A549 (cell line): ENCODE measurements around the gene ULBP1. TPM values are rescaled to one million over a fixed set of nuclear protein-coding genes. Genes with fewer than 3 reads are reported as not detected.

Experiments used
- ATAC-seq, 2 experiments: fragments of 200-7000 bp in 1 of 2; fragments of >200 bp in 1 of 2; cut with Nextera tagmentation in 1 of 2; cut with Tn5 transposase in 1 of 2; 3 replicates each; pipeline versions ENCODE4 v1.8.0 to v1.9.1; 2018 to 2020; ENCODE audit warnings: mild to moderate bottlenecking in 1 of 2, moderate library complexity in 1 of 2
- CTCF ChIA-PET: fragments of 300-600 bp; sonication (Branson Sonifier 250); formaldehyde crosslinking; extraction: SDS; loops from one replicate; lab custom pipeline; 2021; ENCODE audit warnings: antibody characterized with exemption, inconsistent platforms; lab: Yijun Ruan, JAX
- POLR2A ChIA-PET: fragments of 350-600 bp; formaldehyde crosslinking; extraction: SDS; loops from one replicate; lab custom pipeline; 2021; ENCODE audit warnings: antibody characterized with exemption, inconsistent platforms; lab: Yijun Ruan, JAX
- DNase-seq, 2 experiments: peaks; one replicate each; pipeline versions ENCODE4 v3.0.0 to v3.0.0-alpha.2; 2011 to 2016; ENCODE audit warnings: low read depth in 1 of 2, low spot score in 1 of 2
- FAIRE-seq: peaks from 2 replicates; lab custom pipeline; 2011; peaks lifted over from hg19 to GRCh38; lab: Jason Lieb, UNC
- H3K27ac ChIP-seq, 2 experiments: fragments of >200 bp; sonication (Bioruptor Twin); formaldehyde crosslinking; 3 replicates each; pipeline ENCODE4 v1.5.1; 2016 to 2017
- H3K4me1 ChIP-seq: fragments of >200 bp; sonication (Bioruptor Twin); formaldehyde crosslinking; 3 replicates; pipeline ENCODE4 v1.6.1; 2016
- H3K4me2 ChIP-seq: fragments of >200 bp; sonication (Bioruptor Twin); formaldehyde crosslinking; 3 replicates; pipeline ENCODE4 v1.6.1; 2016
- H3K4me3 ChIP-seq: fragments of >200 bp; sonication (Bioruptor Twin); formaldehyde crosslinking; 3 replicates; pipeline ENCODE4 v1.5.1; 2016
- H3K9me3 ChIP-seq: fragments of >200 bp; sonication (Bioruptor Twin); formaldehyde crosslinking; 3 replicates; pipeline ENCODE4 v1.6.1; 2016
- CBX8 ChIP-seq: fragments of 200-600 bp; sonication (generic); IDR thresholded peaks from 2 replicates; pipeline ENCODE4 v1.6.1; 2016
- CHD4 ChIP-seq: fragments of 200-600 bp; sonication (generic); IDR thresholded peaks from 2 replicates; pipeline ENCODE4 v1.6.1; 2016; ENCODE audit warnings: antibody characterized with exemption, mild to moderate bottlenecking, borderline replicate concordance
- EHF ChIP-seq: fragments of 250-450 bp; sonication (Bioruptor Pico); IDR thresholded peaks from 2 replicates; pipeline ENCODE4 v1.5.0; 2020; ENCODE audit warnings: mild to moderate bottlenecking
- FOSB ChIP-seq: fragments of 250-450 bp; sonication (Bioruptor Pico); IDR thresholded peaks from 2 replicates; pipeline ENCODE4 v1.5.0; 2020; ENCODE audit warnings: mild to moderate bottlenecking, moderate library complexity
- FOXS1 ChIP-seq: fragments of 250-450 bp; sonication (Bioruptor Pico); IDR thresholded peaks from 2 replicates; pipeline ENCODE4 v1.5.0; 2020; ENCODE audit warnings: mild to moderate bottlenecking, moderate library complexity
- HDAC2 ChIP-seq: fragments of 200-600 bp; sonication (generic); IDR thresholded peaks from 2 replicates; pipeline ENCODE4 v1.6.1; 2016
- HOXB13 ChIP-seq: fragments of 250-450 bp; sonication (Bioruptor Pico); IDR thresholded peaks from 2 replicates; pipeline ENCODE4 v1.5.0; 2020; ENCODE audit warnings: low read depth, mild to moderate bottlenecking, moderate library complexity
- HOXB5 ChIP-seq: fragments of 250-450 bp; sonication (Bioruptor Pico); IDR thresholded peaks from 2 replicates; pipeline ENCODE4 v1.5.0; 2020; ENCODE audit warnings: mild to moderate bottlenecking, moderate library complexity
- JUN ChIP-seq, 2 experiments: fragments of >200 bp; sonication (Bioruptor Twin); formaldehyde crosslinking; IDR thresholded peaks; 2 replicates in 1 of 2; 3 replicates in 1 of 2; pipeline ENCODE4 v1.6.1; 2016 to 2017
- JUNB ChIP-seq: fragments of >200 bp; sonication (Bioruptor Twin); formaldehyde crosslinking; IDR thresholded peaks from 2 replicates; pipeline ENCODE4 v1.6.1; 2016
- KDM5A ChIP-seq: fragments of 200-600 bp; sonication (generic); IDR thresholded peaks from 2 replicates; pipeline ENCODE4 v1.6.1; 2016; ENCODE audit warnings: antibody characterized with exemption, mild to moderate bottlenecking
- MAZ ChIP-seq: fragments of 150-350 bp; IDR thresholded peaks from 2 replicates; pipeline ENCODE4 v1.6.1; 2014; ENCODE audit warnings: antibody characterized with exemption, low read depth, low read length, borderline replicate concordance
- MYC ChIP-seq: IDR thresholded peaks from 2 replicates; pipeline ENCODE4 v1.6.1; 2012; ENCODE audit warnings: mild to moderate bottlenecking, inconsistent platforms, low read length, improper control_type of control experiment, borderline replicate concordance
- NPAS2 ChIP-seq: fragments of 250-450 bp; sonication (Bioruptor Pico); IDR thresholded peaks from 2 replicates; pipeline ENCODE4 v1.8.0; 2022; ENCODE audit warnings: mild to moderate bottlenecking, moderate library complexity, borderline replicate concordance
- NR3C1 ChIP-seq: fragments of >200 bp; sonication (Bioruptor Twin); formaldehyde crosslinking; IDR thresholded peaks from 3 replicates; pipeline ENCODE4 v1.6.1; 2017
- PHF8 ChIP-seq: fragments of 200-600 bp; sonication (generic); IDR thresholded peaks from 2 replicates; pipeline ENCODE4 v1.6.1; 2016; ENCODE audit warnings: low read depth, mild to moderate bottlenecking, antibody characterized with exemption, moderate library complexity, borderline replicate concordance
- RAD21 ChIP-seq, 2 experiments: fragments of >200 bp in 1 of 2; sonication (Bioruptor Twin) in 1 of 2; formaldehyde crosslinking in 1 of 2; IDR thresholded peaks in 1 of 2; conservative IDR thresholded peaks in 1 of 2; 2 replicates in 1 of 2; 3 replicates in 1 of 2; pipeline ENCODE4 v1.6.1; 2012 to 2018; ENCODE audit warnings: inconsistent platforms in 1 of 2
- RFX5 ChIP-seq: fragments of 450-650 bp; IDR thresholded peaks from 2 replicates; pipeline ENCODE4 v1.7.1; 2014; ENCODE audit warnings: antibody characterized with exemption, mild to moderate bottlenecking, moderate library complexity
- RNF2 ChIP-seq: fragments of 200-600 bp; sonication (generic); IDR thresholded peaks from 2 replicates; pipeline ENCODE4 v1.6.1; 2016; ENCODE audit warnings: low read depth, mild to moderate bottlenecking, antibody characterized with exemption, moderate library complexity, borderline replicate concordance
- TFCP2L1 ChIP-seq: fragments of 250-450 bp; sonication (Bioruptor Pico); IDR thresholded peaks from 2 replicates; pipeline ENCODE4 v1.5.0; 2021; ENCODE audit warnings: mild to moderate bottlenecking
- TP53 ChIP-seq: fragments of 250-450 bp; sonication (Bioruptor Pico); IDR thresholded peaks from 2 replicates; pipeline ENCODE4 v1.5.0; 2021; ENCODE audit warnings: mild to moderate bottlenecking, moderate library complexity
- ZC3H11A ChIP-seq: fragments of 450-650 bp; IDR thresholded peaks from 2 replicates; pipeline ENCODE4 v1.6.1; 2014; ENCODE audit warnings: antibody characterized with exemption, mild to moderate bottlenecking
- WGBS: methylation state at CpG from one replicate; pipeline ENCODE4 v1.1.6; 2017; ENCODE audit errors: missing lambda C conversion rate; 5-methylcytosine and 5-hydroxymethylcytosine counted together
- polyA plus RNA-seq, 4 experiments: library from polyadenylated mRNA; depleted of rRNA in 3 of 4; stranded (reverse); fragments of >200 nt; fragmentation: RNase III in 1 of 4; extraction: RNeasy Plus Mini Kit Qiagen cat#74134 plus additional on column Dnase treatment in 1 of 4; gene quantifications; 2 replicates in 3 of 4; 3 replicates in 1 of 4; pipeline ENCODE4 v1.2.3, GENCODE V29; 2011 to 2017
- TF ChIP-seq, protein P1 (sequence below): fragments of >200 bp; sonication (Bioruptor Twin); formaldehyde crosslinking; IDR thresholded peaks from 2 replicates; pipeline ENCODE4 v1.6.1; 2016
- TF ChIP-seq, protein P2 (sequence below): fragments of 200-600 bp; sonication (generic); IDR thresholded peaks from 2 replicates; pipeline ENCODE4 v1.6.1; 2016; ENCODE audit warnings: antibody characterized with exemption, mild to moderate bottlenecking, moderate library complexity
- TF ChIP-seq, protein P3 (sequence below): fragments of >200 bp; sonication (Bioruptor Twin); formaldehyde crosslinking; IDR thresholded peaks from 3 replicates; pipeline ENCODE4 v1.6.1; 2016
- TF ChIP-seq, protein P4 (sequence below): IDR thresholded peaks from 2 replicates; pipeline ENCODE4 v1.6.1; 2012
- TF ChIP-seq, protein P5 (sequence below): fragments of 250-450 bp; sonication (Bioruptor Pico); IDR thresholded peaks from 2 replicates; pipeline ENCODE4 v1.5.0; 2021; ENCODE audit warnings: mild to moderate bottlenecking, moderate library complexity, borderline replicate concordance
- TF ChIP-seq, protein P6 (sequence below): IDR thresholded peaks from 2 replicates; pipeline ENCODE4 v1.6.1; 2012; ENCODE audit warnings: low read depth, borderline replicate concordance

The ULBP1 gene
- polyA plus RNA-seq, 2 of the 4 experiments (the other 2 are of a cell fraction): 0.89 to 6.6 TPM

DNA sequence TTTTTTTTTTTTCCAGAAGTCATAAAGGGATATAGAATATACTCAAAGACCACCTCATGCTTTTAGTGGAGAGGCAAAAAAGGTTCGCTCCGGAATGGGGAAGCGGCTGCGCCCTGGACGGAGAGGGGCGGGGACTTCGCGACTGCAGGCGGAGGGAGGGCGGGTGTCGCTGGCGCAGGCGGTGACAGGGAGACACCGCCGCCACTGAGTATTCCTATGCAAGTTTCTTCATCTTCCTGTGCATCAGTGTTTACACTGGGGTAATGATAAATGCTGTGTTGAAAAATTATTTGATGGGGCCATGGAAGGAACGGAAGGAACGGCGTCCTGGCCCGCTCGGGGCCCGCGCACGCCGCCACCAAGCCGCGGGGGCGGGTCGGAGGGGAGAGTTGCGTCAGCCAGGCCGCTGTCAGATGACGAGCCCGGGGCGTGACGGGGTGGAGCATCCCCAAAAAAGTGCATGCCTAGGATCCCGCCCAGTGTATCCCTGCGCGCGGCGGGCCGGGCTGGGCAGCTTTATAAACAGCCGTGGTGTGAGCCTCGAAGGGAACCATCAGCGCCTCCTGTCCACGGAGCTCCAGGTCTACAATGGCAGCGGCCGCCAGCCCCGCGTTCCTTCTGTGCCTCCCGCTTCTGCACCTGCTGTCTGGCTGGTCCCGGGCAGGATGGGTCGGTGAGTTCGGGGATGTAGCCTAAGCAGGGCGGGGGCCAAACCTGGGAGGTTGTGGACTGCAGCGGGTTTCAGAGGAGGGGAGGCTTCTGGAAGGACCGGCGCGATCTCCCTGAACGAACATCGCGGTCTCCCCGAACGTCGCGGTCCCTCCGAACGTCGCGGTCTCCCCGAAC is at the start of gene ULBP1 (continued):
- TF ChIP-seq RAD21 (conservative IDR thresholded peaks at IDR 0.05 in 1 of 2, IDR thresholded peaks at IDR 0.05 in 1 of 2) (no peak), MAZ (no peak), NR3C1 (no peak), TFCP2L1 (CRISPR knock-in tag) (no peak), PHF8 (no peak), HDAC2 (no peak), KDM5A (no peak), JUNB (no peak), CBX8 (no peak), HOXB5 (CRISPR knock-in tag) (no peak), HOXB13 (CRISPR knock-in tag) (no peak)
- TF ChIP-seq, protein P1, sequence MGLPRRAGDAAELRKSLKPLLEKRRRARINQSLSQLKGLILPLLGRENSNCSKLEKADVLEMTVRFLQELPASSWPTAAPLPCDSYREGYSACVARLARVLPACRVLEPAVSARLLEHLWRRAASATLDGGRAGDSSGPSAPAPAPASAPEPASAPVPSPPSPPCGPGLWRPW: no peak
- TF ChIP-seq, protein P2, sequence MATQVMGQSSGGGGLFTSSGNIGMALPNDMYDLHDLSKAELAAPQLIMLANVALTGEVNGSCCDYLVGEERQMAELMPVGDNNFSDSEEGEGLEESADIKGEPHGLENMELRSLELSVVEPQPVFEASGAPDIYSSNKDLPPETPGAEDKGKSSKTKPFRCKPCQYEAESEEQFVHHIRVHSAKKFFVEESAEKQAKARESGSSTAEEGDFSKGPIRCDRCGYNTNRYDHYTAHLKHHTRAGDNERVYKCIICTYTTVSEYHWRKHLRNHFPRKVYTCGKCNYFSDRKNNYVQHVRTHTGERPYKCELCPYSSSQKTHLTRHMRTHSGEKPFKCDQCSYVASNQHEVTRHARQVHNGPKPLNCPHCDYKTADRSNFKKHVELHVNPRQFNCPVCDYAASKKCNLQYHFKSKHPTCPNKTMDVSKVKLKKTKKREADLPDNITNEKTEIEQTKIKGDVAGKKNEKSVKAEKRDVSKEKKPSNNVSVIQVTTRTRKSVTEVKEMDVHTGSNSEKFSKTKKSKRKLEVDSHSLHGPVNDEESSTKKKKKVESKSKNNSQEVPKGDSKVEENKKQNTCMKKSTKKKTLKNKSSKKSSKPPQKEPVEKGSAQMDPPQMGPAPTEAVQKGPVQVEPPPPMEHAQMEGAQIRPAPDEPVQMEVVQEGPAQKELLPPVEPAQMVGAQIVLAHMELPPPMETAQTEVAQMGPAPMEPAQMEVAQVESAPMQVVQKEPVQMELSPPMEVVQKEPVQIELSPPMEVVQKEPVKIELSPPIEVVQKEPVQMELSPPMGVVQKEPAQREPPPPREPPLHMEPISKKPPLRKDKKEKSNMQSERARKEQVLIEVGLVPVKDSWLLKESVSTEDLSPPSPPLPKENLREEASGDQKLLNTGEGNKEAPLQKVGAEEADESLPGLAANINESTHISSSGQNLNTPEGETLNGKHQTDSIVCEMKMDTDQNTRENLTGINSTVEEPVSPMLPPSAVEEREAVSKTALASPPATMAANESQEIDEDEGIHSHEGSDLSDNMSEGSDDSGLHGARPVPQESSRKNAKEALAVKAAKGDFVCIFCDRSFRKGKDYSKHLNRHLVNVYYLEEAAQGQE: no peak
- TF ChIP-seq, protein P3, sequence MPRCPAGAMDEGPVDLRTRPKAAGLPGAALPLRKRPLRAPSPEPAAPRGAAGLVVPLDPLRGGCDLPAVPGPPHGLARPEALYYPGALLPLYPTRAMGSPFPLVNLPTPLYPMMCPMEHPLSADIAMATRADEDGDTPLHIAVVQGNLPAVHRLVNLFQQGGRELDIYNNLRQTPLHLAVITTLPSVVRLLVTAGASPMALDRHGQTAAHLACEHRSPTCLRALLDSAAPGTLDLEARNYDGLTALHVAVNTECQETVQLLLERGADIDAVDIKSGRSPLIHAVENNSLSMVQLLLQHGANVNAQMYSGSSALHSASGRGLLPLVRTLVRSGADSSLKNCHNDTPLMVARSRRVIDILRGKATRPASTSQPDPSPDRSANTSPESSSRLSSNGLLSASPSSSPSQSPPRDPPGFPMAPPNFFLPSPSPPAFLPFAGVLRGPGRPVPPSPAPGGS: 0 out of 3 replicates have a peak, but pooled peaks have one; percentile 45
- TF ChIP-seq, protein P4, sequence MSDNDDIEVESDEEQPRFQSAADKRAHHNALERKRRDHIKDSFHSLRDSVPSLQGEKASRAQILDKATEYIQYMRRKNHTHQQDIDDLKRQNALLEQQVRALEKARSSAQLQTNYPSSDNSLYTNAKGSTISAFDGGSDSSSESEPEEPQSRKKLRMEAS: peak; percentile 88

DNA sequence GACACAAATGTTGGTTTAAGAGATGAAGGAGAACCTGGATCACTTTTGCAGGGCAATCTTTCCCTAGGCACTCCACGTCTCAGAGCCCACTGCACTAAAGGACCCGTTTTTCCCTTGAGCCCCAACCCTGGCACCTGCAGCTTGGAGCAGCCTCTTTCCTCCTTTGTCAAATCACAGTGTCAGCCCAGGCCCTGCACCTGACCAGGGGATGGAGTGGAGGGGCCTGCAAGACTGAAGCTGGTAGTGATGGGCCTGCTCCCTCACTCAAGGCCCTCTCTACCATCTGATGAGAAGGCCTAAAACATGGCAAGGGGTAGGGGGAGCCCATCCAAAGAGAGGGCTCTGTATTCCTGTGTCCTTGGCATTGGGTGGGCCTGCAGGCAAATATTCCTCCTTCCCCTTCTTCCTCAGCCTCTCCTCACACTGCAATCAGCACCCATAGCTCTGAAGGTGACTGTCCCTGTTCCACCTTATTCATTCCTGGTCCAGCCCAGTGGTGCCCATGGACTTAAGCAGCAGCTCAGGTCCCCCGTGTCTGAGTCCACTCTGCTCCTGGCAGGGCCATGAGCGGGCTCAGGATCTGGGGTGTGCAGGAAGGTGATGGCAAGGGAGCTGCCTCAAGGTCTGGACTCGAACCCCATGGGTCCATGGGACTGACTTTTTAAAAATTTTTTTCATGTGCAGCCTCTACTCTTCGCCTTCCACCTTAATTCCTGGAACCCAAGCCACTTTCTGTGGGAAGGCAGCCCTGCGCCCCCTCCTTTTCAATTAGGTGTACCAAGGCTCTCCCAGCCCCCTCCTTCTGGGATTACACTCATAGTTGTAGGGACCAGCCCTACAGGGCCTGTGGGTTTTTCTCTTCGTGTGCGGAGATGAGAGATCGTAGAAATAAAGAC is 47.5 kb upstream of the ULBP1 start:
- CTCF ChIA-PET: interaction anchor here (1.2 to 1.5 kb wide), 2 partner anchors 18 to 76 kb away, joined by 4 to 6 read pairs; partner anchors contain the start of gene RAET1E
- H3K9me3 ChIP-seq: no peaks in the 10 kb centered on the region
- H3K4me3 ChIP-seq: no peak overlapping the region
- POLR2A ChIA-PET: no interaction called here
- no peak for DNase-seq
- 75% methylated on average over 10 of the region's 10 CpGs for WGBS
- H3K4me2 ChIP-seq: no peak overlapping the region
- no peak overlapping the region for H3K27ac ChIP-seq
- ATAC-seq: no peak
- no peak for FAIRE-seq
- H3K4me1 ChIP-seq: no peaks in the 10 kb centered on the region
- no peak for TF ChIP-seq RNF2
- TF ChIP-seq TP53 (CRISPR knock-in tag): no peak
- TF ChIP-seq EHF (CRISPR knock-in tag): no peak
- TF ChIP-seq PHF8: no peak
- TF ChIP-seq RFX5: no peak
- TF ChIP-seq JUNB: no peak
- TF ChIP-seq FOXS1: no peak
- no peak for TF ChIP-seq HDAC2
- TF ChIP-seq MAZ: no peak
- TF ChIP-seq MYC: no peak
- no peak for TF ChIP-seq RAD21 (conservative IDR thresholded peaks at IDR 0.05 in 1 of 2, IDR thresholded peaks at IDR 0.05 in 1 of 2)
- no peak for TF ChIP-seq CBX8
- no peak for TF ChIP-seq CHD4
- no peak for TF ChIP-seq NPAS2
- TF ChIP-seq, protein P5, sequence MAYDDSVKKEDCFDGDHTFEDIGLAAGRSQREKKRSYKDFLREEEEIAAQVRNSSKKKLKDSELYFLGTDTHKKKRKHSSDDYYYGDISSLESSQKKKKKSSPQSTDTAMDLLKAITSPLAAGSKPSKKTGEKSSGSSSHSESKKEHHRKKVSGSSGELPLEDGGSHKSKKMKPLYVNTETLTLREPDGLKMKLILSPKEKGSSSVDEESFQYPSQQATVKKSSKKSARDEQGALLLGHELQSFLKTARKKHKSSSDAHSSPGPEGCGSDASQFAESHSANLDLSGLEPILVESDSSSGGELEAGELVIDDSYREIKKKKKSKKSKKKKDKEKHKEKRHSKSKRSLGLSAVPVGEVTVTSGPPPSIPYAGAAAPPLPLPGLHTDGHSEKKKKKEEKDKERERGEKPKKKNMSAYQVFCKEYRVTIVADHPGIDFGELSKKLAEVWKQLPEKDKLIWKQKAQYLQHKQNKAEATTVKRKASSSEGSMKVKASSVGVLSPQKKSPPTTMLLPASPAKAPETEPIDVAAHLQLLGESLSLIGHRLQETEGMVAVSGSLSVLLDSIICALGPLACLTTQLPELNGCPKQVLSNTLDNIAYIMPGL: no peak
- TF ChIP-seq FOSB (CRISPR knock-in tag): no peak
- no peak for TF ChIP-seq ZC3H11A
- TF ChIP-seq, protein P6, sequence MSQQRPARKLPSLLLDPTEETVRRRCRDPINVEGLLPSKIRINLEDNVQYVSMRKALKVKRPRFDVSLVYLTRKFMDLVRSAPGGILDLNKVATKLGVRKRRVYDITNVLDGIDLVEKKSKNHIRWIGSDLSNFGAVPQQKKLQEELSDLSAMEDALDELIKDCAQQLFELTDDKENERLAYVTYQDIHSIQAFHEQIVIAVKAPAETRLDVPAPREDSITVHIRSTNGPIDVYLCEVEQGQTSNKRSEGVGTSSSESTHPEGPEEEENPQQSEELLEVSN: no peak
- no peak for TF ChIP-seq JUN (IDR thresholded peaks at IDR 0.05)
